Endothelial cell of umbilical vein (primary cell): ENCODE results near the gene FAM114A1.

ENCODE experiments used
- JUN ChIP-seq: IDR thresholded peaks from 2 replicates; pipeline ENCODE4 v1.6.1; 2011; ENCODE audit warnings: borderline replicate concordance, low read depth; ENCODE audit not compliant: insufficient read length, insufficient read depth
- TF ChIP-seq, protein P1 (sequence below), 2 donors: IDR thresholded peaks; 1 replicate in 1 of 2; 2 replicates in 1 of 2; pipeline ENCODE4 v1.5.1; 2011; ENCODE audit warnings: low read length in 2 of 2, mild to moderate bottlenecking in 2 of 2, moderate library complexity in 2 of 2, control low read depth in 1 of 2, inconsistent platforms in 1 of 2, low read depth in 1 of 2; ENCODE audit not compliant: insufficient read depth in 1 of 2; ENCODE audit errors: extremely low read depth in 1 of 2

DNA sequence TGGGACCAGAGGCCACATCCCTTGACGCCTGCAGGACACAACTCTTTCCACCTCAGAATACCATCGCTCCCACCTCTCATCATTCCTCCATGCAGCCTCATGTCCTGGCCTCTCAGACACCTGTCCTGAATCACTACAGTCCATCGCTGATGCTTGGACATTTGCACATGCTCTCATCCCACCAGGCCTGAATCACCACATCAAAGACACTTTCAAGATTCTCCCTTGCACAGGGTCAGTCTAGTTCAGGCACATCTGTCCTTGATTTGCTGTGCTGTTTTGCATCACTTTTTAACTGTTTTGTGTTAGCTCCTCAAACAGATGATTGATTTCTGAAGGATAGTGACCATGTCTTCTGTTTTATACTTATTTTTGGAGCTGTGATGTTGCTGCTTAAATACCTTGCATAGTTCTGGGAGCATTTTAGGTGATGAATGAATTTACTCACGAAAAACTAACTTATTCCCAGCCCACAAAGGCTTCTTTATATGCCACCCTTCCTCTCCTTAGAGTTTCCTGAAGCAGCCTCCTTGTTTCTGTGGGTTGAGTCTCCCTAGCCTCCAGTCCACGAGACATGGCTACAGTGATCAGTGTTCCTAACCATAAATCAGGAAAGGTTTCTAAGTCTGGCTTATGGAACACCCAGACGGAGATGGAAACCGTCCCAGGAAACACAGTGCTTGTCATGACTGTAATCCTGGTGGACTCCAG lies 2.6 kb downstream of the FAM114A1 start:
- TF ChIP-seq, protein P1, sequence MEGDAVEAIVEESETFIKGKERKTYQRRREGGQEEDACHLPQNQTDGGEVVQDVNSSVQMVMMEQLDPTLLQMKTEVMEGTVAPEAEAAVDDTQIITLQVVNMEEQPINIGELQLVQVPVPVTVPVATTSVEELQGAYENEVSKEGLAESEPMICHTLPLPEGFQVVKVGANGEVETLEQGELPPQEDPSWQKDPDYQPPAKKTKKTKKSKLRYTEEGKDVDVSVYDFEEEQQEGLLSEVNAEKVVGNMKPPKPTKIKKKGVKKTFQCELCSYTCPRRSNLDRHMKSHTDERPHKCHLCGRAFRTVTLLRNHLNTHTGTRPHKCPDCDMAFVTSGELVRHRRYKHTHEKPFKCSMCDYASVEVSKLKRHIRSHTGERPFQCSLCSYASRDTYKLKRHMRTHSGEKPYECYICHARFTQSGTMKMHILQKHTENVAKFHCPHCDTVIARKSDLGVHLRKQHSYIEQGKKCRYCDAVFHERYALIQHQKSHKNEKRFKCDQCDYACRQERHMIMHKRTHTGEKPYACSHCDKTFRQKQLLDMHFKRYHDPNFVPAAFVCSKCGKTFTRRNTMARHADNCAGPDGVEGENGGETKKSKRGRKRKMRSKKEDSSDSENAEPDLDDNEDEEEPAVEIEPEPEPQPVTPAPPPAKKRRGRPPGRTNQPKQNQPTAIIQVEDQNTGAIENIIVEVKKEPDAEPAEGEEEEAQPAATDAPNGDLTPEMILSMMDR (IDR thresholded peaks at IDR 0.05; ENCODE audit: extremely low read depth in 1 of 2, insufficient read depth in 1 of 2, low read depth in 1 of 2, low read length in 2 of 2): no peak
- no peak for TF ChIP-seq JUN
